ENCODE data around the gene GDF15.

GDF15 gene

DNA sequence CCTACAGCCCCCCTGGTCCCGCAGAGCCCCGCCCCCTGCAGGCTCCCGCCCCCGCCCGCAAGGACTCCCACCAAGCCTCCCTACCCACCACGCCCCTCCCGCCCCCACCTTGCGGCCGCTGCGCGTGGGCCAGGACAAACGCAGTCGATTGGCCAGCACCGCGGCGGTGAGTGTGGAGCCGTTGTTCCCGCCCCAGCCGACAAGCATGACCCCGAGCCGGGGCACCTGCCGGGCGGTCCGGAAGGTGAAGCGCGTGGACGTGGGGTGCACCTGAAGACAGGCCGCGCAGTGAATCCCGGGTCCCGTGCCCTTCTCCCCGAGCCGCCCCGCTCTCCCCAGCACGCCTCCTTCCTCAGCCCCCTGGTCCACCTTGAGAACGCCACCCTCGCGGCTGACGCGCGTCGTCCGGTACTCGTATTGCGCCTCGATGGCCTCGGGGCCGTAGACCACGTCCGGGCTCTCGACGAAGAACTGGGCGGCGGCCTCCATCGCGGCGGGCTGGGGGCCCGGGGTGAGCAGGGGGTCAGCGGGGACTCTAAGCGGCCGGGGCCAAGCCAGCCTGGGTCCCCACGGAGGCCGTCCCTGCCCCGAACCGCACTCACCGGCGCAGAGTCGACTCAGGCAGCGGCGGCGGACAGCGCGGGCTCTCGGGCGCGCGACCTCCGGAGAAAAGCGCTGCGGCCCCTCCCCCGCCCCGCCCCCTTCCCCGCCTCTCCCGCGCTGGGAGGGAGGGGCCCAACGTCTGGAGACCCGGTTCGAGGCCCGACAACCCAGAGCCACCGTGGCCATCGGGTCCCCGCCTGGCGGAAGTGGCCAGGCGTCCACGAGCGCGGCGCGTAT, 51.8 kb downstream of the GDF15 start, which contains the start of gene ISYNA1:
ISYNA1 (minus strand) TSS at position 643 of the 840 bp plus-strand sequence; CDS start at position 489, 154 bp downstream.
- Histone ChIP-seq H3K27ac (peak within 1 kb of the TSS; percentile 90 to 95), H3K4me3 (peak within 1 kb of the TSS; percentile 86)
- DNase-seq (ENCODE audit: low spot score), result no peak
- no peak for TF ChIP-seq CTCF (IDR thresholded peaks at IDR 0.05)

DNA sequence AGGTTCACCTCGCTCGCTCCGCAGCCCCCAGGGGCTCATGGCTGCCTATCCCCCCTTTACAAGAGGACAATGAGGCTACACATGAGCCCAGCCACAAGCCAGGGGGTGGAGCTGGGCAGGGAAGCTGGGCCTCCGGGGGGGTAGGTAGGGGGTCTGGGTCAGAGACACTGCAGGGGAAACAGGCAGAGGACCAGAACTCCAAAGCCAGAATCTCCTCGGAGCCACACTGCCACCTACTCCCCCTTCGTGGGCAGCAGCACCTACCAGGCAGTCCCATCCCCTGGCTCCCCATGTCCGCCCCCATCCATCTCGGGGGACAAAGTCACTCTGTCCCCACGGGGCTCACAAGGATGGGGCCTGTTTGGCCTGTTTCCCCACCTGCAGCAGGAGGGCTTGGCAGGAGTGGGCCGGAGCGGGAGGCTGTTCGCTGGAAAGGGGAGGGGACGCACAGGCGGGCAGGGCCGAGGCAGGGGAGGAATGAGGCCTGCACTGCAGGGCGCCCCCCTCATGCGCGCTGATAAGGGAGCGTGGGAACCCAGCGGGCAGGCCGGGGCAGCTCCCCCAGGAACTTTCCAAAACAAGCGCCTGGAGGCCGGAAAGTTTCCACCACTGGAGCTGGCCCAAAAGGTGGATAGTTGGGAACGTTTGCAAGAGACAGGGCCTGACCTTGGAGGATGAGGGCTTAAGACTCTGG, 52.5 kb downstream of the GDF15 start:
- TF ChIP-seq CTCF (IDR thresholded peaks at IDR 0.05), result no peak
- peak overlapping the region; percentile 86 for H3K4me3 ChIP-seq
- peak; percentile 93 for DNase-seq (ENCODE audit: low spot score)
- H3K27ac ChIP-seq, result peak overlapping the region; percentile 90 to 95

All from coronary artery (tissue), 2 donors.